Activated naive CD8-positive, alpha-beta T cell (primary cell): Measurements from ENCODE around the gene CBLC.
A peak's percentile ranks its signal among the peaks of the same experiment; 100 is the strongest.

ENCODE experiments used
- H3K27ac Mint-ChIP-seq: one replicate; pipeline ENCODE4 v1.8.0; 2021; ENCODE audit warnings: mixed read lengths
- H3K27me3 Mint-ChIP-seq: one replicate; pipeline ENCODE4 v1.8.0; 2021; ENCODE audit warnings: mixed read lengths
- H3K36me3 Mint-ChIP-seq: one replicate; pipeline ENCODE4 v1.8.0; 2021; ENCODE audit warnings: mixed read lengths
- H3K4me1 Mint-ChIP-seq: one replicate; pipeline ENCODE4 v1.8.0; 2021; ENCODE audit warnings: low read depth, mixed read lengths
- H3K4me3 Mint-ChIP-seq: one replicate; pipeline ENCODE4 v1.8.0; 2021; ENCODE audit warnings: mild to moderate bottlenecking, mixed read lengths
- H3K9me3 Mint-ChIP-seq: one replicate; pipeline ENCODE4 v1.8.0; 2021; ENCODE audit warnings: low read depth, mixed read lengths

The CBLC gene

GRCh38 chr19:44742330-44743061 lies 35.2 kb upstream of the CBLC start:
- H3K27ac Mint-ChIP-seq, result no peak overlapping the region
- H3K27me3 Mint-ChIP-seq, result no peaks in the 10 kb centered on the region
- H3K4me3 Mint-ChIP-seq, result no peak overlapping the region
- H3K9me3 Mint-ChIP-seq, result no peaks in the 10 kb centered on the region
- H3K4me1 Mint-ChIP-seq, result peaks cover 17% of the 10 kb centered on the region
- H3K36me3 Mint-ChIP-seq, result no peaks in the 10 kb centered on the region

GRCh38 chr19:44744871-44745332 lies 32.8 kb upstream of the CBLC start:
- H3K27me3 Mint-ChIP-seq, result no peaks in the 10 kb centered on the region
- H3K4me1 Mint-ChIP-seq, result peaks cover 30% of the 10 kb centered on the region
- H3K27ac Mint-ChIP-seq, result no peak overlapping the region
- H3K4me3 Mint-ChIP-seq, result no peak overlapping the region
- no peaks in the 10 kb centered on the region for H3K9me3 Mint-ChIP-seq
- no peaks in the 10 kb centered on the region for H3K36me3 Mint-ChIP-seq

- no peak overlapping the region for H3K4me3 Mint-ChIP-seq
- peak overlapping the region; percentile 61 for H3K27ac Mint-ChIP-seq
- H3K9me3 Mint-ChIP-seq, result no peaks in the 10 kb centered on the region
- H3K36me3 Mint-ChIP-seq, result no peaks in the 10 kb centered on the region
- peaks cover 34% of the 10 kb centered on the region for H3K4me1 Mint-ChIP-seq
- no peaks in the 10 kb centered on the region for H3K27me3 Mint-ChIP-seq
These were observed 32.3 kb upstream of the CBLC start for GRCh38 chr19:44745341-44745831.

- Mint-ChIP-seq H3K4me1 (peaks cover 41% of the 10 kb centered on the region), H3K27ac (peak overlapping the region; percentile 70), H3K4me3 (peak overlapping the region; percentile 62), H3K9me3 (no peaks in the 10 kb centered on the region), H3K36me3 (peaks cover 2% of the 10 kb centered on the region), H3K27me3 (no peaks in the 10 kb centered on the region)
These were observed 31.6 kb upstream of the CBLC start for GRCh38 chr19:44745887-44746600.

- peaks cover 46% of the 10 kb centered on the region for H3K4me1 Mint-ChIP-seq
- H3K36me3 Mint-ChIP-seq, result peaks cover 2% of the 10 kb centered on the region
These were observed 31.1 kb upstream of the CBLC start for GRCh38 chr19:44746616-44746945.

GRCh38 chr19:44746946-44747738 lies 30.5 kb upstream of the CBLC start:
- Mint-ChIP-seq H3K9me3 (no peaks in the 10 kb centered on the region), H3K4me1 (peaks cover 52% of the 10 kb centered on the region), H3K36me3 (peaks cover 2% of the 10 kb centered on the region), H3K4me3 (peak overlapping the region; percentile 92), H3K27me3 (no peaks in the 10 kb centered on the region), H3K27ac (peak overlapping the region; percentile 92)

More at GRCh38 chr19:44746616-44746945, 31.1 kb upstream of the CBLC start:
- H3K27ac Mint-ChIP-seq, result peak overlapping the region; percentile 70
- peak overlapping the region; percentile 65 for H3K4me3 Mint-ChIP-seq
- no peaks in the 10 kb centered on the region for H3K9me3 Mint-ChIP-seq
- H3K27me3 Mint-ChIP-seq, result no peaks in the 10 kb centered on the region

- H3K36me3 Mint-ChIP-seq, result peaks cover 2% of the 10 kb centered on the region
- peaks cover 56% of the 10 kb centered on the region for H3K4me1 Mint-ChIP-seq
- H3K4me3 Mint-ChIP-seq, result peak overlapping the region; percentile 92
- H3K27ac Mint-ChIP-seq, result peak overlapping the region; percentile 92
- H3K9me3 Mint-ChIP-seq, result no peaks in the 10 kb centered on the region
- H3K27me3 Mint-ChIP-seq, result no peaks in the 10 kb centered on the region
These were observed 29.8 kb upstream of the CBLC start for GRCh38 chr19:44747739-44748425.

GRCh38 chr19:44748426-44749254 lies 29.1 kb upstream of the CBLC start, which contains the start of gene BCL3:
Gene BCL3, plus strand, starts transcription at chr19:44748708. Its CDS starts 83 bp downstream, at chr19:44748791.
- peak within 1 kb of the TSS; percentile 92 for H3K27ac Mint-ChIP-seq
- no peaks in the 10 kb centered on the region for H3K27me3 Mint-ChIP-seq
- H3K4me1 Mint-ChIP-seq, result peaks cover 57% of the 10 kb centered on the region
- H3K4me3 Mint-ChIP-seq, result peak within 1 kb of the TSS; percentile 92
- H3K36me3 Mint-ChIP-seq, result peaks cover 2% of the 10 kb centered on the region
- no peaks in the 10 kb centered on the region for H3K9me3 Mint-ChIP-seq

GRCh38 chr19:44749292-44749691 lies 28.4 kb upstream of the CBLC start:
- peaks cover 2% of the 10 kb centered on the region for H3K36me3 Mint-ChIP-seq
- peaks cover 61% of the 10 kb centered on the region for H3K4me1 Mint-ChIP-seq
- peak overlapping the region; percentile 83 for H3K4me3 Mint-ChIP-seq
- H3K9me3 Mint-ChIP-seq, result no peaks in the 10 kb centered on the region
- H3K27me3 Mint-ChIP-seq, result no peaks in the 10 kb centered on the region
- peak overlapping the region; percentile 61 for H3K27ac Mint-ChIP-seq

- H3K27me3 Mint-ChIP-seq, result no peaks in the 10 kb centered on the region
- H3K4me1 Mint-ChIP-seq, result peaks cover 67% of the 10 kb centered on the region
- no peaks in the 10 kb centered on the region for H3K9me3 Mint-ChIP-seq
- H3K36me3 Mint-ChIP-seq, result peaks cover 2% of the 10 kb centered on the region
- peak overlapping the region; percentile 83 for H3K4me3 Mint-ChIP-seq
- peak overlapping the region; percentile 37 for H3K27ac Mint-ChIP-seq
These were observed 27.7 kb upstream of the CBLC start for GRCh38 chr19:44749994-44750393.

- peak overlapping the region; percentile 41 for H3K27ac Mint-ChIP-seq
- no peaks in the 10 kb centered on the region for H3K9me3 Mint-ChIP-seq
- H3K36me3 Mint-ChIP-seq, result peaks cover 2% of the 10 kb centered on the region
- peaks cover 63% of the 10 kb centered on the region for H3K4me1 Mint-ChIP-seq
- no peaks in the 10 kb centered on the region for H3K27me3 Mint-ChIP-seq
- H3K4me3 Mint-ChIP-seq, result peak overlapping the region; percentile 91
These were observed 25.4 kb upstream of the CBLC start for GRCh38 chr19:44752123-44752815.

- Mint-ChIP-seq H3K27me3 (no peaks in the 10 kb centered on the region), H3K9me3 (no peaks in the 10 kb centered on the region), H3K27ac (peak overlapping the region; percentile 78), H3K36me3 (peaks cover 2% of the 10 kb centered on the region), H3K4me3 (peak overlapping the region; percentile 91), H3K4me1 (peaks cover 58% of the 10 kb centered on the region)
These were observed 24.7 kb upstream of the CBLC start for GRCh38 chr19:44752816-44753625.

GRCh38 chr19:44753626-44753931 lies 24.1 kb upstream of the CBLC start:
- no peaks in the 10 kb centered on the region for H3K9me3 Mint-ChIP-seq
- H3K4me3 Mint-ChIP-seq, result peak overlapping the region; percentile 91
- H3K27ac Mint-ChIP-seq, result peak overlapping the region; percentile 92
- no peaks in the 10 kb centered on the region for H3K27me3 Mint-ChIP-seq
- peaks cover 58% of the 10 kb centered on the region for H3K4me1 Mint-ChIP-seq
- peaks cover 2% of the 10 kb centered on the region for H3K36me3 Mint-ChIP-seq
